Testis (tissue), 3 donors: ENCODE data around the gene ATP6V0A4. TPM values are rescaled to one million over a fixed set of nuclear protein-coding genes. Genes with fewer than 3 reads are reported as not detected.

Source experiments
- DNase-seq: peaks from one replicate; pipeline ENCODE4 v3.0.0-alpha.2; 2019
- H3K27ac ChIP-seq, 2 donors: fragments of 200-600 bp; sonication (generic); one replicate each; pipeline ENCODE4 v1.5.1; 2019
- H3K27me3 ChIP-seq: fragments of 200-600 bp; sonication (generic); one replicate; pipeline ENCODE4 v1.5.1; 2019
- H3K36me3 ChIP-seq: fragments of 200-600 bp; sonication (generic); one replicate; pipeline ENCODE4 v1.5.1; 2017; ENCODE audit warnings: low read depth; ENCODE audit errors: missing control alignments
- H3K4me1 ChIP-seq: fragments of 200-600 bp; sonication (generic); one replicate; pipeline ENCODE4 v1.5.1; 2019
- H3K4me3 ChIP-seq, 2 donors: fragments of 200-600 bp; sonication (generic); one replicate each; pipeline ENCODE4 v1.5.1; 2017 to 2019
- H3K9me3 ChIP-seq: fragments of 200-600 bp; sonication (generic); one replicate; pipeline ENCODE4 v1.5.1; 2017
- CTCF ChIP-seq, 3 experiments: fragments of 450-650 bp in 2 of 3; fragments of 200-600 bp in 1 of 3; sonication (generic) in 1 of 3; IDR thresholded peaks; one replicate each; pipeline ENCODE4 v1.5.1; 2016 to 2019; ENCODE audit warnings: antibody characterized with exemption in 3 of 3, mild to moderate bottlenecking in 2 of 3, moderate library complexity in 1 of 3
- POLR2A ChIP-seq: fragments of 450-650 bp; IDR thresholded peaks from one replicate; pipeline ENCODE4 v1.6.1; 2017; ENCODE audit warnings: antibody characterized with exemption, mild to moderate bottlenecking, moderate library complexity
- WGBS, 2 donors: methylation state at CpG; one replicate each; pipeline ENCODE4 v1.1.5; 2018; 5-methylcytosine and 5-hydroxymethylcytosine counted together
- intact Hi-C: fragments of 100-400 bp; cut with DNase I; formaldehyde crosslinking; loops from one replicate; pipeline ENCODE4 v1.15.1; 2023; ENCODE audit warnings: low total_unique reads
- polyA plus RNA-seq: library from polyadenylated mRNA; stranded (reverse); fragments of 350-450 nt; fragmentation: Illumina TruSeq; extraction: RNeasy Lipid Tissue Mini Kit (QIAGEN cat#74804); gene quantifications from one replicate; pipeline ENCODE4 v1.2.3, GENCODE V29; 2014; ENCODE audit warnings: low read depth, low replicate concordance; ENCODE audit not compliant: insufficient read depth
- total RNA-seq, 2 donors: library from RNA; depleted of rRNA; stranded (reverse); fragments of >200 nt; gene quantifications; one replicate each; pipeline ENCODE4 v1.2.3, GENCODE V29; 2016

Gene ATP6V0A4
- total and polyA plus RNA-seq, 3 donors from 2014 or later, result 0.65 to 1.8 (median 0.79) TPM

- Histone ChIP-seq H3K27me3 (no peaks in the 10 kb centered on the region), H3K4me1 (no peaks in the 10 kb centered on the region), H3K36me3 (no peaks in the 10 kb centered on the region), H3K9me3 (no peaks in the 10 kb centered on the region), H3K4me3 (no peak overlapping the region), H3K27ac (no peak overlapping the region)
- intact Hi-C loops, result no loop called here
- TF ChIP-seq POLR2A (no peak), CTCF (IDR thresholded peaks at IDR 0.05) (no peak)
- WGBS, 2 donors, result 94 to 99% methylated on average over 11 of the region's 11 CpGs
- no peak for DNase-seq
These were observed 25.0 kb upstream of the ATP6V0A4 start for GRCh38 chr7:138822867-138823535.

GRCh38 chr7:138821912-138822311, 23.9 kb upstream of the ATP6V0A4 start:
- intact Hi-C loops, result no loop called here
- no peak overlapping the region for H3K27ac ChIP-seq
- DNase-seq, result no peak
- H3K9me3 ChIP-seq, result no peaks in the 10 kb centered on the region
- H3K4me1 ChIP-seq, result no peaks in the 10 kb centered on the region
- H3K27me3 ChIP-seq, result no peaks in the 10 kb centered on the region
- H3K4me3 ChIP-seq, result no peak overlapping the region
- no peaks in the 10 kb centered on the region for H3K36me3 ChIP-seq
- 89 to 90% methylated on average over 7 of the region's 7 CpGs for WGBS, 2 donors
- TF ChIP-seq POLR2A, result no peak
- TF ChIP-seq CTCF (IDR thresholded peaks at IDR 0.05), result no peak

- Histone ChIP-seq H3K36me3 (no peaks in the 10 kb centered on the region), H3K4me1 (no peaks in the 10 kb centered on the region), H3K27ac (no peak overlapping the region), H3K4me3 (no peak overlapping the region), H3K9me3 (no peaks in the 10 kb centered on the region), H3K27me3 (no peaks in the 10 kb centered on the region)
- no peak for DNase-seq
- TF ChIP-seq CTCF (IDR thresholded peaks at IDR 0.05) (no peak), POLR2A (no peak)
- intact Hi-C loops, result no loop called here
- WGBS, 2 donors, result 69 to 72% methylated on average over 3 of the region's 3 CpGs
These were observed 21.6 kb upstream of the ATP6V0A4 start for GRCh38 chr7:138819625-138820024.

GRCh38 chr7:138816650-138817049, 18.7 kb upstream of the ATP6V0A4 start:
- Histone ChIP-seq H3K9me3 (no peaks in the 10 kb centered on the region), H3K27me3 (no peaks in the 10 kb centered on the region), H3K4me1 (no peaks in the 10 kb centered on the region), H3K27ac (no peak overlapping the region), H3K36me3 (no peaks in the 10 kb centered on the region), H3K4me3 (no peak overlapping the region)
- 82 to 88% methylated on average over 1 of the region's 1 CpG for WGBS, 2 donors
- DNase-seq, result no peak
- no peak for TF ChIP-seq POLR2A
- no peak for TF ChIP-seq CTCF (IDR thresholded peaks at IDR 0.05)
- intact Hi-C loops, result no loop called here

- intact Hi-C loops, result no loop called here
- no peak for DNase-seq
- no peaks in the 10 kb centered on the region for H3K27me3 ChIP-seq
- WGBS, 2 donors, result 84 to 91% methylated on average over 1 of the region's 1 CpG
- no peaks in the 10 kb centered on the region for H3K9me3 ChIP-seq
- no peaks in the 10 kb centered on the region for H3K36me3 ChIP-seq
- no peak overlapping the region for H3K27ac ChIP-seq
- H3K4me3 ChIP-seq, result no peak overlapping the region
- no peak for TF ChIP-seq CTCF (IDR thresholded peaks at IDR 0.05)
- TF ChIP-seq POLR2A, result no peak
- H3K4me1 ChIP-seq, result no peaks in the 10 kb centered on the region
These were observed 16.9 kb upstream of the ATP6V0A4 start for GRCh38 chr7:138814816-138815332.
